Stimulated activated CD8-positive, alpha-beta memory T cell treated with anti-CD3 and anti-CD28 coated beads, Interleukin-7, amount 100 ng/mL, for 48 hours (primary cell): ENCODE measurements around the gene TNKS1BP1.

Source experiments
- DNase-seq, 2 donors: peaks; one replicate each; pipeline ENCODE4 v3.0.0-alpha.2; 2020; ENCODE audit warnings: low read depth in 1 of 2; ENCODE audit errors: extremely low read depth in 1 of 2

The TNKS1BP1 gene

GRCh38 chr11:57312511-57313021, 12.2 kb downstream of the TNKS1BP1 start:
- DNase-seq: no peak

DNA sequence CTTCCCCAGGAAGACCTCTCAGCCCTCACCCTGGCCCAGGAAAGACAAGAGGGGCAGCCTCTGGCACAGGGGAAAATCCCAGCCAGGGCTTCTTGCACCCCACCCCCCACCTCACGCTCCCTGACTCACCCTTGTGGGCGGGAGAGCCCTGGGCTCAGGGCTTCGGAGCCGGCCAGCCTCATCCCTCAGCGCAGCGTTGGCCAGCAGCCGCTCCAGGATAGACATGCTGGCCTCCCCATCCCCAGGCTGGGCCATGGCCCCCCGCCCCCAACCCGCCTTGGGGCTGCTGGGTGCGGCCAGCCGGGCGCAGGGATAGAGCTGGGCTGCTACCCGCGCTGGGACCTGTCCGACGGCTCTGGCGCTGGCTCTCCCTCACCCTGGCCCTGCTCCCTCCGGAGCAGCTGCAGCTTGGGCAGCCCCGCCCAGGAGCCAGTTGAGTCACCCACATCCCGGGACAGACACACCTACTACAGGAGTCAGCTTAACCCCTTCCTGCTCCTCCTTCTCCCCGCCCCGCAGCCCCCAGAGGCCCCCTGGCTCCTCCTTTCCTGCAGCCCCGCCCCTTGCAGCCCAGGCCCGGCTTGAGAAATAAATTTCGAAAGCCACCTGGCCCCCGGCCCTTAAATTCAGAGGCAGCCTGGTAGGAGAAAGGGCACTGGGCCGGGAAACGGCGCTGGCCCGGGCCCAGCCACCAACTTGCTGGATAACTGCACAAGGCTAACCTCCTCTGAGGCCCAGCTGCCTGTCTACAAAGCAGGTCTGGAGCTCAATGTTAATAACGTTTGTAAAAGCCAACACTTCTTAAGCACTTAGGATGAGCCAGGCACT, 13.4 kb downstream of the TNKS1BP1 start:
- DNase-seq: peak; percentile 68 to 86

GRCh38 chr11:57310630-57311086, 14.1 kb downstream of the TNKS1BP1 start:
- no peak for DNase-seq

- no peak for DNase-seq
Observed at GRCh38 chr11:57310091-57310490, 14.7 kb downstream of the TNKS1BP1 start.

DNA sequence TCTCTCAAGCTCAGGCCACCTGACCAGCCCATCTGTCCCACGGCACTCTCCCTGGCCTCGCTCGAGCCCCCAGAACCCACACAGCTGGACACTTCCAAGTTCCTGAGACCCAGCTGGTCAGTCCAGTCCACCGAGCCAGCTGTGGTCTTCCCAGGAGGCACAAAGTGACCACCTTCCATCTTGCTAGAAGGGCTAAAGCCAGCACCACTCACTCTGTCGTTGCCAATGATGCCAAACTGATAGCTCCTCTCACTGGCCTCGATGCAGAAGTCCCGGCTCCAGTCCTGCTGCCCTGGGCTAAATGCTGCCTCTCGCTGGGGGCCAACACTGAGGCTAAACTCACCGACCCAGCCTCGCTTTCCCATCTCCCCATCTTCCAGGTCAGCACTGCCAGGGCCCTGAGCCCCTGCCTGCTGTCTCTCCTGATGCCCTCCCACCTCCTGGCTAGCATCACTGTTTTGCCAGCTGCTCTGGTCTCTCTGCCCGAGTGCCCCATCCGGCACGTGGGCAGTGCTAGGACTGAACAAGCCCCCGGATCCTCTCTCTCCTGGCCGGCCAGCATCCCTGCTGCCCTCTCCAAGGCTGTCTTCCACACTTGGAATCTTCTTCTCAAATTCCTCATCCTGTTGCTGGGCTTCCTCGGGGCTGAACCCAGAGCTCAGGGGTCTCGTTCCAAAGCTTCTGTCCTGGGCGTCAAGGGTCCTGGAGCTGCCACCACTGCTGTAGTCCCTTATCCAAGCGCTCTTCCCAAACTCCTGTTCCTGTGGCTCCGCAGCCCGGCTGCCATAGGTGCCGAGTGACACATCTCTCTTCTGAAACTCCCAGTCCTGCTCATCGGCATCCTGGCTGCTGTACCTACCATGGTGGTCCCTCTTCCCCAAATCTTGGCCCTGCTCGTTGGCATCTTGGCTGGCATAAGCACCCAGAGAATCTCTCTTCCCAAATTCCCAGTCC, 15.4 kb downstream of the TNKS1BP1 start:
- DNase-seq: no peak

DNA sequence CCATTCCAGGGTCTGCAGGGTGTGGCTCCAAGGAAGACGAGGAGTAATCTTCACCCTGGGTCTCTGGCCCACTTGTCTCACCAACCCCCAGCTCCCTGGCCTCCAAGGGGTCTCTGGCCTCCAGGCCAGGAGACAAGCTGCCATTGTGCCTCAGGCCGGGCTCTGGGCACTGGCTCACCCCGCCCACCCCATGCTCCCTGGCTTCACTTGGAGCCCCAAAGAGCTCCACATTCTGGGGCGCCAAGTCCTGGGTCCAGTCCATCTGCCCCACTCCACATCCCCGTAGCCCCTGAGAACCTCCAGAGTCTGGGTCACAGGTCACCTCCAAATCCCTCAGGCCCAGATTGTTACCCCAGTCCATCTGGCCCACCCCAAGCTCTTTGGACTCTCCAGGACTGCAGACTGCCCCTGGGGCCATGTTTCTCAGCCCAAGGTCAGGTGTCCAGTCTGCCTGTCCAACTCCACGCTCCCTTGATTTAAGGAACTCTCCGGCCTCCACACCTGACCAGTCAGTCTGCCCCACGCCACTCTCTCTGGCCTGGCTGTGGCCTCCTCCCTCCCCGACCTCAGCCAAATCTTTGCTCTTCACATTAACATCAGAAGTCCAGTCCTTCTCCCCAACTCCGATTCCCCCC, 16.2 kb downstream of the TNKS1BP1 start:
- no peak for DNase-seq

DNA sequence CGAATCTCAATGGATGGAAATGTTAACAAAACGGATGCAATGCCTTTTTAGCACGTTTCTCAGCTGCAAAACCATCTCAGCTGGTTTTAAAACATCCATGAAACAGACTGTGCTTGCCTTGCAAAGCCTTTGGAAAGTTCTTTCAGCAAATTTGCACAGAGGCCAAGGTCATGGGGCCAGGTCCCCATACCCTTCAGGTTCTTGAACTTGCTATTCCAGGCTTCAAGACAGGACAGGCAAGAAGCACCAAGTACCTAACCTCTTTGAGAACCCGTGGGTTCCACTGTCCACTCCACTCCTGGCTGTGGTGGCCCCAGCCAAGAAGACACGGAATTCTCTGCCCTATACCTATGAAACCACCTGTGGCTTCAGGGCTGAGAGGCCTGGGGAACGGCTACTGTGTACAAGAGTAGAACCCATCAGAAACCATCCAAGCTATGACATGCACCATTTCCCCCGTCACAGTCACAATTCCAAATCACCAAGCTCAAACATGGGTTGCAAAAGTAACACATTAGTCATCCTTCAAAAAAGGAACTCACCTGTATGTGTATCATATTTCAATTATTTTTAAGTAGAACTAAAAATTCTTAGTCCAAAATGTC, 17.0 kb downstream of the TNKS1BP1 start:
- no peak for DNase-seq

DNA sequence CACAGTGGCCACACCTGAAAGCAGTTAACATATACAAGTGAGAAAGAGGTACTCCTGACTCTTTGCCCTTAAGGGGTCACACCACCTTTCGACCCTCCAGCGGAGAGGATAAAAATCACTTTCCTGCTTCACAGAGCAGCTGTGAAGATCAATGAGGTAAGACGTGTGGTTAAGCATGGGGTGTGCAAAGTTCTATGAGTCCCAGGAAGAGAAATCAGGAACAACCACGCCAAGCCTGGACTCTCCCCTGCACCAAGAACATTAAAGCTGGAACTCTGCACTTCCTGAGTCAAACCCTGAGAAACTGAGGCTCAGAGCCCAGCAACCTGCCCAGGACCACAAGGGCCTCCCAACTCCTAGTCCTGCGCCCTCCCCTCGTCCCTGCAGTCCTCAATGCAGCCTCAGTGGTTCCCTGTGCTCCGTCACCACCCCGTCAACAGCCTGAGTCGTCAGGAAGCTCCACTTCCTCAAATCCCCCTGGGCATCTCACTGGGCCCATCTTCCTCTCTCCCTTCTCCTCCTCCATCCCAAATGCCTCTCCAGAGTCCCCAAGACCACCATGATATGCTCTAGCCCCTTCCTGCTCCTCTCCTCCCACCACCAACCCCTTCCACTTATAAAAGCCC, 17.7 kb downstream of the TNKS1BP1 start:
- DNase-seq: no peak

GRCh38 chr11:57306161-57306876, 18.4 kb downstream of the TNKS1BP1 start:
- no peak for DNase-seq

DNA sequence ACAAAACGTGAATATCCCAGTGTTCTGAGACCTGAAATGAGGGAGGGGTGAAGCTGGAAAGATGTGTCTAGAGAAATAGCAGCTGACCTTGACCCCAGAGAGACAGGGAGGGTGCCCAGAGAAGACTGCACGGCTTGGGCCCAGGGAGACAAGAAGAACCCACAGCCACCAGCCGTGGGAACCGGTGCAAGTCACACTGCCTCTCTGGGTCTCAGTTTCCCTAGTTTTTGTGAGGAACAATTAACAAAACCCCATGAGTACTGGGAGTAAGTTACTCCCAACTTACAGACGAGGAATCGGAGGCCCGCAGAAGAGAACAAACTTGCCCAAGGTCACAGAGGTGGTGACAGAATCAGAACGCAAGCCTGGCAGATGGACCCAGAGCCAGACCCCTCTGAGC, 19.2 kb downstream of the TNKS1BP1 start:
- DNase-seq: no peak

- no peak for DNase-seq
Observed at GRCh38 chr11:57303990-57304579, 20.7 kb downstream of the TNKS1BP1 start.

DNA sequence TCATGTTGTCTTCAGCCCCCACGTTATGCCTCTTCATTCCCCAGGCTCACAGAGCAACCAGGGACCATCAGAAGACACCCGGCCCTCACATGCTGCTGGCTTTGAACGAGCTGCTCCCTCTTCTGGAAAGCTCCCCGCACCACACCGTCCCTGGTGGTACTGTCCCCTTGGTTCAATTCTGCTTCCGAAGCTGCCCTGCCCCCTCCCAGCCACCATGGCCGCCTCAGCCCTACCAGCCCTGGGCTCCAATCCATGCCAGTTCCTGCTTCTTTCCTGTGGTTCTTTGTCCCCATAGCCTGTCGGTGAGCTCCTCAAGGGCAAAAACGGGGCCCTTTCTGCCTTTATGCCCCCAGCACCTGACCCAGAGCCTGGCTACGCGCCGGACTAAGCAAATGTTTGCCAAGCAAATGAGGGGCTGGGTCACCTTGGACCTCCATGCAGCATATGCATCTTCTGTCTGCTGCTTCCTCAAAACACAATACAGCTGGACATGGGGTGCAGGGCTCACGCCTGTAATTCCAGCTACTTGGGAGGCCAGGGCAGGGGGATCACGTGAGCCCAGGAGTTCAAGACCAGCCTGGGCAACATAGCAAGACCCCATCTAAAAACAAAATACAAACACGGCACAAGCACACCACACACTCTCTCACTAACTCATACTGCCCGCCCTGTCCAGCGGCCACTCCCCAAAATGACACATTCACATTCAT, 21.3 kb downstream of the TNKS1BP1 start:
- DNase-seq: no peak

DNA sequence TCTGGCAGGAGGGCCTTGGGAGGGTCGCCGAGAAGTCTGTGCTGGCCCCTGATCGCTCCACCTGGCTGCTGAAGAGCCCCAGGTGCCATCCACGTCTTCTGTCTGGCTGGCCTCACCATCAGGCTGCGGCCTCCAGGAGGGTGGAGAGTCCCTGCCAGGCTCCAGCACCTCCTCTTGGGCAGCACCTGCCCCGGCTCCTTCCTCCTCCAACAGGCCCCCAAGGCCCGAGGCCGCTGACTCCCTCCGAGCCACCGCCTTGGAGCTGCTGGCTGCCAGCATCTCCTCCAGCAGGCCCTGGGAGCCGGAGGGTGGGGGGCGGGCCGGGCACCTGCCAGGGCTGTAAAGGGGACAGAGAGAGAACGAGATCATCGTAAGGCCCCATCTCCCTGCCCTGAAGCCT, 22.3 kb downstream of the TNKS1BP1 start:
- DNase-seq: no peak

- no peak for DNase-seq
Observed at GRCh38 chr11:57301711-57302423, 22.9 kb downstream of the TNKS1BP1 start.

- DNase-seq: no peak
Observed at GRCh38 chr11:57300785-57301184, 24.0 kb downstream of the TNKS1BP1 start.

DNA sequence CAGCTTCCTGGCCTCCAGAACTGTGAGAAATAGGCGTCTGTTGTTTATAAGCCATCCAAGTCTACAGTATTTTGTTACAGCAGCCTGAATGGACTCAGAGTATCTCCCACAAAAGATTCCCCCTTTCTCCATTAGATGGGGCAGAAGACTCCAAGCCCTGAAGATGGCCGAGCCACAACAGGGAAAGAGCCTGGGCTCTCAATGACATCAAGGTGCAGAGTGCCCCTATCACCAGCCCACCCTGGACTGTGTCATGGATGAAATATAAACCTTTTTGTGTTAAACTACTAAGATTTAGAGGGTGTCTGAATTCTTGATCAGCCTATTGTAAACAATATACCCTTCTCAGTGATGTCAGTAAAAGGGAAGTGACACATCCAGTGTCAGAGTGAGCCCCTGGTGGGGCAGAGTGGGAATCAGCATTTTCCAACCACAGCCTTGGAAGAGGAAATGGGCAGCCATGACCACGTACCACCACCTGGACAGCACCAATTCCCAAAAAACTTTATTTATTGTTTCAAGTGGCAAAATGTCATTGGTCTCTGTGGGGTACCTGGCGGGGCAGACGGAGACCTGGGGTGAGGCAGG, 25.5 kb downstream of the TNKS1BP1 start:
- no peak for DNase-seq

DNA sequence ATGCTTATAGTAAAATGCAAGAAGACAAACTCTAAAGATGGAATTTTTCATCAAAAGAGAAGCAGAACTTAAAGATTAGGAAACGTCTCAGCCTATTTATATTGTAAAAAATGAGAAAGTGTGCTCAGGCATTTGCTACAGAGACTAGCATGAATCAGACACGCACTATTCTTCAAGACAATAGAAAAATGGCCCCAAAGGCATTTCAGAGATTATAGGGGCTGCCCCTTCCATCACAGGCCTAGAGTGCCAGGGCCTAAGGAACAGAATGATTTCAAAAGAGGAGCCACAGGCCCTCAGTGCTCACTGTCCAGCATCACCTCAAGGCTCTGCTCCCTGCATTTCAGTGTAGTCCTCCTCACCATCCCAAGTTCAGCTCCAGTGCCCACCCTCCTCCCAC, 27.5 kb downstream of the TNKS1BP1 start:
- DNase-seq: no peak
